ENCODE results near the gene KCTD16.

Gene KCTD16

GRCh38 chr5:144210655-144211054 lies 40.0 kb downstream of the KCTD16 start:
- DNase-seq = no peak

GRCh38 chr5:144219869-144220268 lies 49.2 kb downstream of the KCTD16 start:
- no peak for DNase-seq

- DNase-seq = no peak
Measured at GRCh38 chr5:144227363-144227999, 56.8 kb downstream of the KCTD16 start.

- no peak for DNase-seq
Measured at GRCh38 chr5:144230806-144231205, 60.1 kb downstream of the KCTD16 start.

GRCh38 chr5:144232285-144232684 lies 61.6 kb downstream of the KCTD16 start:
- no peak for DNase-seq

- DNase-seq = no peak
Measured at GRCh38 chr5:144236499-144236898, 65.8 kb downstream of the KCTD16 start.

GRCh38 chr5:144237851-144238250 lies 67.2 kb downstream of the KCTD16 start:
- no peak for DNase-seq

GRCh38 chr5:144247131-144247530 lies 76.5 kb downstream of the KCTD16 start:
- no peak for DNase-seq

- DNase-seq = no peak
Measured at GRCh38 chr5:144248015-144248414, 77.3 kb downstream of the KCTD16 start.

- DNase-seq = no peak
Measured at GRCh38 chr5:144249755-144250464, 79.2 kb downstream of the KCTD16 start.

GRCh38 chr5:144254552-144254951 lies 83.9 kb downstream of the KCTD16 start:
- no peak for DNase-seq

GRCh38 chr5:144260121-144260520 lies 89.4 kb downstream of the KCTD16 start:
- no peak for DNase-seq

GRCh38 chr5:144265643-144266247 lies 95.1 kb downstream of the KCTD16 start:
- DNase-seq = no peak

- DNase-seq = no peak
Measured at GRCh38 chr5:144267961-144268513, 97.4 kb downstream of the KCTD16 start.

GRCh38 chr5:144273232-144274027 lies 102.8 kb downstream of the KCTD16 start:
- no peak for DNase-seq

- no peak for DNase-seq
Measured at GRCh38 chr5:144275329-144275728, 104.7 kb downstream of the KCTD16 start.

GRCh38 chr5:144276034-144276822 lies 105.6 kb downstream of the KCTD16 start:
- no peak for DNase-seq

GRCh38 chr5:144281784-144282183 lies 111.1 kb downstream of the KCTD16 start:
- no peak for DNase-seq

- DNase-seq = no peak
Measured at GRCh38 chr5:144284036-144284435, 113.4 kb downstream of the KCTD16 start.

GRCh38 chr5:144284931-144285502 lies 114.3 kb downstream of the KCTD16 start:
- no peak for DNase-seq

GRCh38 chr5:144289277-144289676 lies 118.6 kb downstream of the KCTD16 start:
- no peak for DNase-seq

- DNase-seq = no peak
Measured at GRCh38 chr5:144292029-144292428, 121.4 kb downstream of the KCTD16 start.
